ENCODE results near the gene C1orf198. TPM values are rescaled to one million over a fixed set of nuclear protein-coding genes. Genes with fewer than 3 reads are reported as not detected.

C1orf198 gene
- total RNA-seq, 1 donor from 2014 or later, result 38.8 TPM

GRCh38 chr1:230787471-230787870, 80.8 kb downstream of the C1orf198 start:
- Histone ChIP-seq H3K27me3 (no peaks in the 10 kb centered on the region), H3K36me3 (no peaks in the 10 kb centered on the region), H3K4me3 (no peak overlapping the region), H3K4me1 (no peaks in the 10 kb centered on the region), H3K9me3 (no peaks in the 10 kb centered on the region), H3K27ac (no peak overlapping the region)
- intact Hi-C loops (cut with DNase I), result no loop called here
- TF ChIP-seq POLR2AphosphoS5 (IDR thresholded peaks at IDR 0.05; ENCODE audit: insufficient read depth in 1 of 2, low read depth in 1 of 2), result no peak
- no peak for TF ChIP-seq CTCF (IDR thresholded peaks at IDR 0.05)
- TF ChIP-seq POLR2A (IDR thresholded peaks at IDR 0.05), result no peak
- peak in 1 of 2 donors; percentile 81 for DNase-seq (ENCODE audit: extremely low spot score in 2 of 2)

Small RNAs within 50 kb of the gene (small RNA-seq; reads per million reads assigned to genes)
- gene RN7SL837P, result not detected
- gene RNA5SP79, result not detected

Other genes with a start within 250 kb of the C1orf198 start
- 20.4 TPM for gene COG2, start 226.0 kb downstream of the C1orf198 start, total RNA-seq
- gene AGT, start 154.4 kb downstream of the C1orf198 start, total RNA-seq, result 9.6 TPM
- not detected for gene CAPN9, start 121.1 kb downstream of the C1orf198 start, total RNA-seq
- gene TTC13, start 110.3 kb upstream of the C1orf198 start, total RNA-seq, result 37.1 TPM
- 18.7 TPM for gene ARV1, start 110.6 kb upstream of the C1orf198 start, total RNA-seq
- gene FAM89A, start 171.7 kb upstream of the C1orf198 start, total RNA-seq, result 37.3 TPM

Data from vagina (tissue), 2 donors.